IPS DF 6.9 (cell line): Measurements from ENCODE around the gene DUSP14.
A peak's percentile ranks its signal among the peaks of the same experiment; 100 is the strongest.

Experiments used
- DNase-seq: peaks from one replicate; pipeline ENCODE4 v3.0.0-alpha.2; 2013; ENCODE audit warnings: low read depth, low spot score
- H3K27ac ChIP-seq: one replicate; pipeline ENCODE4 v1.5.1; 2013; ENCODE audit warnings: low read length, control low read depth
- H3K27me3 ChIP-seq: 2 replicates; pipeline ENCODE4 v1.6.1; 2013; ENCODE audit warnings: mild to moderate bottlenecking, low read length; ENCODE audit not compliant: control insufficient read depth, insufficient read depth
- H3K36me3 ChIP-seq: 2 replicates; pipeline ENCODE4 v1.6.1; 2013; ENCODE audit warnings: low read length; ENCODE audit not compliant: control insufficient read depth, insufficient read depth
- H3K4me1 ChIP-seq: 2 replicates; pipeline ENCODE4 v1.6.1; 2013; ENCODE audit warnings: low read length; ENCODE audit not compliant: control insufficient read depth, insufficient read depth
- H3K4me3 ChIP-seq: 2 replicates; pipeline ENCODE4 v1.5.1; 2013; ENCODE audit warnings: mild to moderate bottlenecking, low read length
- H3K9me3 ChIP-seq: 2 replicates; pipeline ENCODE4 v1.6.1; 2013; ENCODE audit warnings: low read length, inconsistent platforms; ENCODE audit not compliant: control insufficient read depth, insufficient read depth
- WGBS: extraction: QIAGEN DNeasy Blood & Tissue Kit; methylation state at CpG from one replicate; pipeline ENCODE4 v1.1.7; 2013; ENCODE audit warnings: mixed read lengths, missing lambda C conversion rate; ENCODE audit not compliant: insufficient read length, insufficient coverage; 5-methylcytosine and 5-hydroxymethylcytosine counted together

The DUSP14 gene

GRCh38 chr17:37483311-37484039 lies 6.2 kb upstream of the DUSP14 start:
- H3K4me1 ChIP-seq = peaks cover 5% of the 10 kb centered on the region; the same call in 1 of the 2 replicates
- H3K27ac ChIP-seq = no peak overlapping the region
- H3K4me3 ChIP-seq = no peak overlapping the region
- H3K9me3 ChIP-seq = no peaks in the 10 kb centered on the region
- H3K36me3 ChIP-seq = no peaks in the 10 kb centered on the region; the same call in 1 of the 2 replicates
- H3K27me3 ChIP-seq = no peaks in the 10 kb centered on the region
- WGBS = no CpG with 5 or more reads among the region's 5 CpGs
- no peak for DNase-seq

- H3K27ac ChIP-seq = no peak overlapping the region
- DNase-seq = no peak
- no CpG with 5 or more reads among the region's 1 CpG for WGBS
- H3K4me3 ChIP-seq = no peak overlapping the region
- H3K4me1 ChIP-seq = peaks cover 7% of the 10 kb centered on the region; the same call in 1 of the 2 replicates
- H3K36me3 ChIP-seq = no peaks in the 10 kb centered on the region
- H3K27me3 ChIP-seq = no peaks in the 10 kb centered on the region
- H3K9me3 ChIP-seq = no peaks in the 10 kb centered on the region
Measured at GRCh38 chr17:37485938-37486570, 3.6 kb upstream of the DUSP14 start.

- no peak overlapping the region for H3K27ac ChIP-seq
- no peak overlapping the region for H3K4me3 ChIP-seq
- H3K9me3 ChIP-seq = no peaks in the 10 kb centered on the region
- H3K27me3 ChIP-seq = no peaks in the 10 kb centered on the region
- H3K4me1 ChIP-seq = peaks cover 5% of the 10 kb centered on the region; the same call in 1 of the 2 replicates
- DNase-seq = no peak
- no peaks in the 10 kb centered on the region for H3K36me3 ChIP-seq
- 100% methylated on average over 2 of the region's 7 CpGs for WGBS
Measured at GRCh38 chr17:37488009-37488604, 1.6 kb upstream of the DUSP14 start.

- Histone ChIP-seq H3K27me3 (no peaks in the 10 kb centered on the region), H3K27ac (no peak overlapping the region), H3K36me3 (no peaks in the 10 kb centered on the region), H3K9me3 (no peaks in the 10 kb centered on the region), H3K4me1 (0 out of 2 replicates have a peak, but pooled peaks cover 2% of the 10 kb centered on the region), H3K4me3 (peak overlapping the region; percentile 42)
- DNase-seq = no peak
- no CpG with 5 or more reads among the region's 25 CpGs for WGBS
Measured at GRCh38 chr17:37488607-37489196, 989 bp upstream of the DUSP14 start.

GRCh38 chr17:37490022-37490587 lies 414 bp downstream of the DUSP14 start:
- H3K36me3 ChIP-seq = no peaks in the 10 kb centered on the region
- H3K27ac ChIP-seq = no peak overlapping the region
- H3K27me3 ChIP-seq = no peaks in the 10 kb centered on the region
- peaks cover 4% of the 10 kb centered on the region; the same call in 1 of the 2 replicates for H3K4me1 ChIP-seq
- no CpG with 5 or more reads among the region's 56 CpGs for WGBS
- H3K4me3 ChIP-seq = peak overlapping the region; percentile 42; the same call in 1 of the 2 replicates
- DNase-seq = no peak
- H3K9me3 ChIP-seq = no peaks in the 10 kb centered on the region

GRCh38 chr17:37490638-37491614 lies 1.2 kb downstream of the DUSP14 start:
- DNase-seq = no peak
- Histone ChIP-seq H3K27me3 (no peaks in the 10 kb centered on the region), H3K9me3 (no peaks in the 10 kb centered on the region), H3K27ac (no peak overlapping the region), H3K4me1 (peaks cover 5% of the 10 kb centered on the region; the same call in 1 of the 2 replicates), H3K4me3 (peak overlapping the region; percentile 42; the same call in 1 of the 2 replicates), H3K36me3 (no peaks in the 10 kb centered on the region)
- no CpG with 5 or more reads among the region's 24 CpGs for WGBS

GRCh38 chr17:37492167-37492566 lies 2.5 kb downstream of the DUSP14 start:
- no CpG with 5 or more reads among the region's 4 CpGs for WGBS
- H3K4me1 ChIP-seq = peaks cover 5% of the 10 kb centered on the region; the same call in 1 of the 2 replicates

GRCh38 chr17:37493249-37494027 lies 3.7 kb downstream of the DUSP14 start:
- H3K4me3 ChIP-seq = no peak overlapping the region
- peaks cover 5% of the 10 kb centered on the region; the same call in 1 of the 2 replicates for H3K4me1 ChIP-seq
- H3K27me3 ChIP-seq = no peaks in the 10 kb centered on the region
- DNase-seq = no peak
- no peaks in the 10 kb centered on the region for H3K36me3 ChIP-seq
- no CpG with 5 or more reads among the region's 2 CpGs for WGBS
- no peak overlapping the region for H3K27ac ChIP-seq
- H3K9me3 ChIP-seq = no peaks in the 10 kb centered on the region

More at GRCh38 chr17:37492167-37492566, 2.5 kb downstream of the DUSP14 start:
- Histone ChIP-seq H3K4me3 (no peak overlapping the region), H3K36me3 (no peaks in the 10 kb centered on the region), H3K9me3 (no peaks in the 10 kb centered on the region), H3K27me3 (no peaks in the 10 kb centered on the region), H3K27ac (no peak overlapping the region)
- no peak for DNase-seq

- no peak overlapping the region for H3K27ac ChIP-seq
- no peaks in the 10 kb centered on the region for H3K27me3 ChIP-seq
- WGBS = no CpG with 5 or more reads among the region's 3 CpGs
- no peak overlapping the region for H3K4me3 ChIP-seq
- no peaks in the 10 kb centered on the region for H3K36me3 ChIP-seq
- DNase-seq = no peak
- H3K4me1 ChIP-seq = peaks cover 5% of the 10 kb centered on the region; the same call in 1 of the 2 replicates
- no peaks in the 10 kb centered on the region for H3K9me3 ChIP-seq
Measured at GRCh38 chr17:37494401-37494831, 4.7 kb downstream of the DUSP14 start.
